T-helper 17 cell (primary cell): ENCODE results near the gene TMEM240. TPM values are rescaled to one million over a fixed set of nuclear protein-coding genes. Genes with fewer than 3 reads are reported as not detected.
A peak's percentile ranks its signal among the peaks of the same experiment; 100 is the strongest.
"Not testable (repeated sequence)": the region's sequence is repeated elsewhere in the genome, so short reads cannot be mapped to it uniquely, and the experiment has no call there.

Experiments used
- ATAC-seq: fragments of 150-1000 bp; cut with Tn5 transposase; 2 replicates; pipeline ENCODE4 v1.10.0; 2021; ENCODE audit warnings: mild to moderate bottlenecking, moderate library complexity
- DNase-seq, 3 donors: peaks; one replicate each; pipeline versions ENCODE4 v3.0.0 to v3.0.0-alpha.2; 2020 to 2021
- H3K9me3 ChIP-seq: one replicate; pipeline ENCODE4 v1.7.0; 2013; ENCODE audit warnings: low read length, mild to moderate bottlenecking; ENCODE audit not compliant: control insufficient read depth, poor library complexity, severe bottlenecking
- H3K27ac Mint-ChIP-seq: one replicate; pipeline ENCODE4 v1.8.0; 2022; ENCODE audit warnings: mild to moderate bottlenecking, moderate library complexity, mixed read lengths
- H3K27me3 Mint-ChIP-seq: one replicate; pipeline ENCODE4 v1.8.0; 2022; ENCODE audit warnings: mixed read lengths
- H3K36me3 Mint-ChIP-seq: one replicate; pipeline ENCODE4 v1.8.0; 2022; ENCODE audit warnings: low read depth, mixed read lengths
- H3K4me1 Mint-ChIP-seq: one replicate; pipeline ENCODE4 v1.8.0; 2022; ENCODE audit warnings: mild to moderate bottlenecking, mixed read lengths
- H3K4me3 Mint-ChIP-seq: one replicate; pipeline ENCODE4 v1.8.0; 2022; ENCODE audit warnings: mild to moderate bottlenecking, moderate library complexity, mixed read lengths
- total RNA-seq, 4 donors: library from RNA in 2 of 4; stranded (reverse) in 2 of 4; gene quantifications; one replicate each; pipeline ENCODE4 v1.2.3 and lab custom pipeline; 2022 to 2026

Gene TMEM240
- total RNA-seq, 2 donors from 2014 or later: 0.44 TPM; not detected in 1

DNA sequence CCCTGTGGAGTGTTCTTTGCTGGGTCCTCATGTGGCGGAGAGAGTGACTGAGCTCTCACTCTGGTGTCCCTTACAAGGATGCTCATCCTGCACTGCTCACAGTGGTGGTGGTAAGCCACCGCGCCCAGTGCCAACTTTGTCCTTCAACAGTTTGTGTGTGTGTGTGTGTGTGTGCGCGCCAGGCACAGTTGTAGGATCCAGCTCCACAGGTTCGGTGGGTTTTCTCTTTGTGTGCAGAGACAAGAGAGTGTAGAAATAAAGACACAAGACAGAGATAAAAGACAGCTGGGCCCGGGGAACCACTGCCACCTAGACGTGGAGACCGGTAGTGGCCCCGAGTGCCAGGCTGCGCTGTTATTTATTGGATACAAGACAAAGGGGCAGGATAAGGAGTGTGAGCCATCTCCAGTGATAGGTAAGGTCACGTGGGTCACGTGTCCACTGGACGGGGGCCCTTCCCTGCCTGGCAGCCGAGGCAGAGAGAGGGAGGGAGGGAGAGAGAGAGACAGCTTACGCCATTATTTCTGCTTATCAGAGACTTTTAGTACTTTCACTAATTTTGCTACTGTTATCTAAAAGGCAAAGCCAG lies 35.6 kb downstream of the TMEM240 start:
- H3K27me3 Mint-ChIP-seq: not testable (repeated sequence)
- peak; percentile 69 for ATAC-seq

DNA sequence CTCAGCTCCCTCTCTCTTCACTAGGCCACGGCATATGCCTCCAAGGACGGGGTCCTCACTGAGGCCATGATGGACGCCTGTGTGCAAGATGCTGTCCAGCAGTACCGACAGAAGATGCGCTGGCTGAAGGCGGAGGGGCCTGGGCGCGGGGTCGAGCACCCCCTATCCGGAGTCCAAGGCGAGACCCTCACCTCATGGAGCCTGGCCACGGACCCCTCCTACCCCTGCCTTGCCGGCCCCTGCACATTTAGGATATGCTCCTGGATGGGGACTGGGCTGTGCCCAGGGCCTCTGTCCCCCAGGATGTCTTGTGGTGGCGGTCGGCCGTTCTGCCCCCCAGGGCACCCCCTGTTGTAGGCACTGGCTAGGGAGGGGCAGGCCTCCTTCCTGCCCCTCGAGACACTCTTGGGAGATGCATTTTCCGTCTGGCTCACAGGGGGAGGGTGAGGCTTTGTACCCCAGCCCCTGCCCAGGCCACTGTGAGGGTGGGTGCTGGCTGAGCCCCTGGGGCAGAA lies 44.9 kb downstream of the TMEM240 start:
- not testable (repeated sequence) for H3K27me3 Mint-ChIP-seq, H3K27ac Mint-ChIP-seq, DNase-seq, H3K4me3 Mint-ChIP-seq, H3K36me3 Mint-ChIP-seq, H3K9me3 ChIP-seq, H3K4me1 Mint-ChIP-seq
- peak; percentile 11 for ATAC-seq

More for the DNA sequence above, 35.6 kb downstream of the TMEM240 start:
- not testable (repeated sequence) for H3K36me3 Mint-ChIP-seq, H3K9me3 ChIP-seq
- DNase-seq: peak; percentile 49 to 63 (median 62)
- Mint-ChIP-seq H3K4me3 (peak overlapping the region; percentile 94), H3K4me1 (peaks cover 11% of the 10 kb centered on the region), H3K27ac (peak overlapping the region; percentile 97)

DNA sequence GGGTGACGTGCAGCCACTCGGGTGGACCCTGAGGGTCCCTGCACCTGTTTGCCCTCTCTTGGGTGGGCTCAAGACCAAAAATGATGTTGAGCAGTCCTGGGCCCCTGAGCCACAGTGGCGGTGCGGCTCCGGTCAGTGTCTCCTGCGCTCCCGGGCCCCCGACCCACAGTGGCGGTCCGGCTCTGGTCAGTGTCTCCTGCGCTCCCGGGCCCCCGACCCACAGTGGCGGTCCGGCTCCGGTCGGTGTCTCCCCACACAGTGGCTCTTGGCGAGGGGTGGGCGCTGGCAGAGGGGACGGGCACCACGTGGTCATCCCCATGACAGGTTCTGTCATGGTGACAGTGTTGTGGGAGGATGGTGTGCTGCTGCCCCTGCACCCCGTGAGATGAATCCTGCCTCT lies 46.1 kb downstream of the TMEM240 start:
- H3K27me3 Mint-ChIP-seq, H3K36me3 Mint-ChIP-seq, H3K9me3 ChIP-seq, H3K27ac Mint-ChIP-seq, H3K4me1 Mint-ChIP-seq, ATAC-seq, DNase-seq, H3K4me3 Mint-ChIP-seq: not testable (repeated sequence)

DNA sequence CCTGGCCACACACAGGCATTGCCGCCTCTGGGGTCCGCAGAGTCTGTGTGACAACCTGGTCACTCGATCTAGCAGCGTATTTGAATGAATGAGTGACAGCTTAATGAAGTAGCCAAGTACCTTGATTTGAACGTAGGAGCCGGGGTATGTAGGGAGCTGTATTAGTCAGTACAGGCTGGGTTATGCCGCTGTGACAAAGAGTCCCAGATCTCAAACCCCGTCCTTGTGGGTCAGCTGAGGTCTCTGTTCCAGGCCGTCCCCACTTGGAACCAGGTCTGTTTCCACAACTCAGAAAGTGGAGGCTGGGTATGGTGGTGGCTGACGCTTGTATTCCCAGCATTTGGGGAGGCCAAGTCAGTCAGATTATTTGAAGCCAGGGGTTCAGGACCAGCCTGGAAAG lies 48.8 kb downstream of the TMEM240 start:
- ATAC-seq: no peak
- Mint-ChIP-seq H3K36me3 (peaks cover 2% of the 10 kb centered on the region), H3K27ac (no peak overlapping the region), H3K4me1 (no peaks in the 10 kb centered on the region), H3K4me3 (no peak overlapping the region), H3K27me3 (no peaks in the 10 kb centered on the region)
- H3K9me3 ChIP-seq: no peaks in the 10 kb centered on the region
- no peak for DNase-seq

DNA sequence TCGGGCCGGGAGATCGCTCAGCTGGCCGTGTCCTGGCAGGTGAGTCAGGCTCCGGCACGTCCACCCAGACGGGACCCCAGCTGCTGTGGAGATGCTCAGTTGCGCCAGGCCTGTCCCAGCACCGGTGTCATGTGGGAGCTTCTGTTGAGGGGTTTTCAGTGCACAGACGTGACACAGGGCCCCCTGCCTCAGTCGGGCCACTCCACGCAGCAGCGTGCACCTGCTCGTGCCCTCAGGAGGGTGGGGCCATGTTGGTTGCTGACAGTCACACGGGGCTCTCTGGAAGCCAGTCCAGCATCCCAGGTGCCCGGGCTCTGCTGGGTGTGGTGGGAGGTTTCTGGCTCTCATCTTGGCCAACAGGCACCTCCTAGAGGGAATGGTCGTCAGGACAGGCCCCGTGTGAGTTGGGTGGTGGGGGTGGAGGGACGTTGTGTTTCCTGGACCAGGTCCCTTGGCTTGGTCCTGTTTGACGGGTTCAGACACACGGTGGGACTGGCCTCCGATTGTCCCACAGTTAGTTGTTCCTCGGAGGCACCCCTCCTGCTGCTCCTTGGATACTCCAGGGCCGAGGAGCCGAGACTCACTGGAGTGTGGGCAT lies 49.7 kb downstream of the TMEM240 start:
- ATAC-seq: no peak
- H3K4me3 Mint-ChIP-seq: no peak overlapping the region
- no peak overlapping the region for H3K27ac Mint-ChIP-seq
- no peaks in the 10 kb centered on the region for H3K9me3 ChIP-seq
- no peaks in the 10 kb centered on the region for H3K4me1 Mint-ChIP-seq
- DNase-seq: no peak
- H3K27me3 Mint-ChIP-seq: no peaks in the 10 kb centered on the region
- peaks cover 2% of the 10 kb centered on the region for H3K36me3 Mint-ChIP-seq

DNA sequence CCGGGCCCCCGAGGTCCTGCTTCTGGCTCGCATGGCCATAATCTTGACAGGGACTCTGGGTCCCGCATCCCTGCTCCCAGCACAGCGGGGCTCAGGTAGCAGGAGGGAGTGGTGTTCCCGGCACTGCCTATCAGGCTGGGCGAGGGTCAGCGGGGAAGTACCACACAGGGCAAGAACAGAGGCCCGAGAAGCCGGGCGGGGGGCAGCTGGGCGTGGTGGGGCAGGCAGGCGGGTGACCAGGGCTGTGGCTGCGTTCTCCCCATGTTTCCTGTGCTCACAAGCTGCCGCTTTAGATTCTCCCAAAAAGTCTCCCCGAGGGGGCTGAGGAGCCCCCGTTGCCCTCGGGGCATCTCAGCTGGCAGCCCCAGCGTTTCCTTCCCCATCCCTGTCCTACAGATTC lies 50.6 kb downstream of the TMEM240 start:
- Mint-ChIP-seq H3K27ac (no peak overlapping the region), H3K27me3 (no peaks in the 10 kb centered on the region), H3K36me3 (peaks cover 2% of the 10 kb centered on the region), H3K4me3 (no peak overlapping the region), H3K4me1 (no peaks in the 10 kb centered on the region)
- DNase-seq (no peak), ATAC-seq (no peak)
- H3K9me3 ChIP-seq: no peaks in the 10 kb centered on the region

DNA sequence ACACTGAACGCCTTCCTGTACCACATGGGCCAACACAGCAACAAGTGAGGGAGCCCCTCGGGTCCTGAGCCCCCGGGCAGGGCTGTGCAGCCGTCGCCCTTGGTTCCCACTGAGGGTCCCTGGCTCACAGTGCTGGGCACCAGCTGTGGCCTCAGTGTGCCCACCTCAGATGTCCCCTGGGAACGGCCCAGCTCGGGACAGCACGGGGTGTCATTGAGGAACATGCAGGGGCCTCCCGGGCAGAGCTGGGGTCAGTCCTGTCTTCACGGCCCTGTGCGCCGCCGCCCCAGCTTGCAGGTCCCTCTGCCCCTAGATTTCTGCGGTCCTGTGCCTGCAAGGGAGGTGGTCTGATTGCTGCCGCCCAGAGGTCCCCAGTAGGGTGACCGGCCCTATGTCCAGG lies 51.2 kb downstream of the TMEM240 start:
- Mint-ChIP-seq H3K4me1 (no peaks in the 10 kb centered on the region), H3K27me3 (no peaks in the 10 kb centered on the region), H3K27ac (no peak overlapping the region), H3K36me3 (peaks cover 2% of the 10 kb centered on the region), H3K4me3 (no peak overlapping the region)
- DNase-seq (no peak), ATAC-seq (no peak)
- H3K9me3 ChIP-seq: no peaks in the 10 kb centered on the region

DNA sequence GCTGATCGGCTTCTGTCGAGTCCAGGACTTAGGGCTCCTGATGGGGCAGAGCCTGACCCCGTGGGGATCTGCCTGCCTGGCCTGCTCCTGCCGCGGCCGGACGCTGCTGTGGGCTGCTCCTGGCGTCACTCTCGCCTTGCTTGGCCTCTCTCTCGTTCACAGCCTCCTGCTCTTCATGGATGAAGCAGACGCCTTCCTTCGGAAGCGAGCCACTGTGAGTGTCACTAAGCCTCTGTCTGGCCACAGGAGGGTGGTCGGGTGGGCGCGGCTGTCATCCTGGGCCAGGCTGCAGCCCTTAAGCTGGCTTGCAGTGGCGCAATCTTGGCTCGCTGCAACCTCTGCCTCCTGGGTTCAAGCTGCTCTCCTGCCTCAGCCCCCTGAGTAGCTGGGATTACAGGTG lies 52.7 kb downstream of the TMEM240 start:
- DNase-seq: no peak
- no peak overlapping the region for H3K4me3 Mint-ChIP-seq
- no peak for ATAC-seq
- no peaks in the 10 kb centered on the region for H3K4me1 Mint-ChIP-seq
- no peak overlapping the region for H3K27ac Mint-ChIP-seq
- H3K36me3 Mint-ChIP-seq: peaks cover 2% of the 10 kb centered on the region
- H3K27me3 Mint-ChIP-seq: no peaks in the 10 kb centered on the region
- no peaks in the 10 kb centered on the region for H3K9me3 ChIP-seq

DNA sequence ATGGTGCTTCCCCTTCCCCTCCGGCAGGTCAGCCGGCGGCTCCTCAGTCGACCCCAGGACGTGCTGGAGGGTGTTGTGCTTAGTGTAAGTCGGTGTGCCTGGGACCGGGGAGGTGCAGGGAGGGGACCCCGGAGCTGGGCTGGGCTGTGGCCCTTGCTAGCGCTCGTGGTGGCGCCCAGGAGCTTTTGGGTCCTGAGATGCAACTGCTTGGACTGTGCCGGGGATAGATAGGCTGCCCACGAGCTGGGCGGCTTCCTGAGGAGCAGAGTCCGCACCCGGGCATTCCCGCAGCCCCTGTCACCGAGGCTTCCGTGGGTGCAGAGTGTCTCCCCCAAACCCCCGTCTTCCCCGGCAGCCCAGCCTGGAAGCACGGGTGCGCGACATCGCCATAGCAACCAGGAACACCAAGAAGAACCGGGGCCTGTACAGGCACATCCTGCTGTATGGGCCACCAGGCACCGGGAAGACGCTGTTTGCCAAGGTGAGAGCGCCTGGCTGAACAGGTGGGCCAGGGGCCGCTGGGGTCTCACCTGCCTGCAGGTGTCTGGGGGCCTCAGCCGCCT lies 54.6 kb downstream of the TMEM240 start:
- not testable (repeated sequence) for H3K36me3 Mint-ChIP-seq, DNase-seq, H3K9me3 ChIP-seq, H3K4me3 Mint-ChIP-seq, H3K27me3 Mint-ChIP-seq, H3K4me1 Mint-ChIP-seq, ATAC-seq, H3K27ac Mint-ChIP-seq

DNA sequence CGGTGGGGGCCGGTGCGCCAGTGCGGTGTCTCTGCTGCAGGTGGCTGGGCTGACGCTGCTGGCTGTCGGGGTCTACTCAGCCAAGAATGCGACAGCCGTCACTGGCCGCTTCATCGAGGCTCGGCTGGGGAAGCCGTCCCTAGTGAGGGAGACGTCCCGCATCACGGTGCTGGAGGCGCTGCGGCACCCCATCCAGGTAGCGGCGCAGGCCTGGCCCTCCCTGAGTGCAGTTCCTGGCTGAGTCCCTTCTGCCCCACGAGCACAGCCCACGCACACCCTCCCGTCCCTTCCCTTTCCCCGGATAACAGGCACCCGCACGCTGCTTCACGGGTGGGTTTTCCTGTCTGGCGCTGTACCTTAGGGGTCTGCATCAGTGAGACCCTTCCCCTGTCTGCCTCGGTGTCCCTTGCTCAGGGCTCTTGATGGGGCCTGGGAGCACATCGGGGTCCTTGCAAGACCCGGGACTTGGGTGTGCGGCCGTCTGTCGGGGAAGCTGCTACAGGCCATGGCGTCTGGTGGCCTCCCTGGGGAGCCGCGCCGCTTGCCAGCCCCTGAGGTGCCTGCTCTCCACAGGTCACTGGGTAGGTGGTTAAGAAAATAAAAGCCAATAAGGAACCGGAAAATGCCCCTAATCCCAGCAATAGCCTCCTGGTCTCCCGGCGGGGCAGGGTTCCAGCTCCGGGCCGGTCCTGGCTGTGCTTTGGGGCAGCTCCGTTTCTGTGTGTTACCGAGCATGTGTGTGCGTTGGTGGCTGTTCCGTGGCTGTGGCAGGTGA lies 55.3 kb downstream of the TMEM240 start:
- not testable (repeated sequence) for H3K4me3 Mint-ChIP-seq, H3K27me3 Mint-ChIP-seq, DNase-seq, H3K27ac Mint-ChIP-seq, ATAC-seq, H3K36me3 Mint-ChIP-seq, H3K4me1 Mint-ChIP-seq, H3K9me3 ChIP-seq

Other genes with a start within 250 kb of the TMEM240 start
- gene ACAP3, start 232.7 kb downstream of the TMEM240 start, total RNA-seq: 10 to 100 TPM; 63.5 to 66.2 TPM
- gene PUSL1, start 232.0 kb downstream of the TMEM240 start, total RNA-seq: 10 to 100 TPM; 10.6 to 14.9 TPM
- gene INTS11, start 216.0 kb downstream of the TMEM240 start, total RNA-seq: 100 to 1,000 TPM; 130 to 132 TPM
- 10 to 100 TPM; 14.3 to 15.7 TPM for gene CPTP, start 215.8 kb downstream of the TMEM240 start, total RNA-seq
- under 1 TPM; 0.72 to 0.96 TPM for gene TAS1R3, start 209.3 kb downstream of the TMEM240 start, total RNA-seq
- gene DVL1, start 191.2 kb downstream of the TMEM240 start, total RNA-seq: 10 to 100 TPM; 41.0 to 45.8 TPM
- 1 to 10 TPM in 1 of 2 donors, under 1 TPM in 1; 0.42 to 1.0 TPM for gene MXRA8, start 182.1 kb downstream of the TMEM240 start, total RNA-seq
- 10 to 100 TPM; 58.3 to 62.6 TPM for gene AURKAIP1, start 165.4 kb downstream of the TMEM240 start, total RNA-seq
- gene CCNL2, start 141.3 kb downstream of the TMEM240 start, total RNA-seq: 100 to 1,000 TPM; 231 to 252 TPM
- gene MRPL20, start 133.3 kb downstream of the TMEM240 start, total RNA-seq: 10 to 100 TPM; 88.0 to 92.1 TPM
- not detected for gene ANKRD65, start 119.3 kb downstream of the TMEM240 start, total RNA-seq
- not detected for gene VWA1, start 104.9 kb downstream of the TMEM240 start, total RNA-seq
- 1 to 10 TPM in 1 of 2 donors, under 1 TPM in 1; 0.13 to 2.9 TPM for gene ATAD3C, start 90.9 kb downstream of the TMEM240 start, total RNA-seq
- 10 to 100 TPM; 41.7 to 45.1 TPM for gene ATAD3B, start 68.9 kb downstream of the TMEM240 start, total RNA-seq
- 10 to 100 TPM; 20.3 to 23.3 TPM for gene ATAD3A, start 28.5 kb downstream of the TMEM240 start, total RNA-seq
- 100 to 1,000 TPM in 1 of 2 donors, 10 to 100 TPM in 1; 99.3 to 103 TPM for gene SSU72, start 34.2 kb upstream of the TMEM240 start, total RNA-seq
- gene FNDC10, start 59.5 kb upstream of the TMEM240 start, total RNA-seq: 1 to 10 TPM; 3.3 to 3.4 TPM
- 10 to 100 TPM; 42.0 to 50.0 TPM for gene MIB2, start 74.9 kb upstream of the TMEM240 start, total RNA-seq
- gene MMP23B, start 91.5 kb upstream of the TMEM240 start, total RNA-seq: 1 to 10 TPM; 3.9 to 4.2 TPM
- gene CDK11B, start 118.4 kb upstream of the TMEM240 start, total RNA-seq: 10 to 100 TPM; 43.9 to 49.8 TPM
- gene SLC35E2B, start 152.2 kb upstream of the TMEM240 start, total RNA-seq: 10 to 100 TPM; 67.5 to 87.3 TPM
- 100 to 1,000 TPM; 218 to 232 TPM for gene CDK11A, start 183.7 kb upstream of the TMEM240 start, total RNA-seq
- 10 to 100 TPM; 54.8 to 61.5 TPM for gene NADK, start 237.8 kb upstream of the TMEM240 start, total RNA-seq